Tibial artery (tissue), 4 donors: Measurements from ENCODE around the gene RPL28.

ENCODE experiments used
- DNase-seq, 2 donors: peaks; one replicate each; pipeline ENCODE4 v3.0.0-alpha.2; 2019
- H3K27ac ChIP-seq, 2 donors: fragments of 200-600 bp; sonication (generic) in 1 of 2; 1 replicate in 1 of 2; 2 replicates in 1 of 2; pipeline ENCODE4 v1.5.1; 2018 to 2019; ENCODE audit warnings: mild to moderate bottlenecking in 1 of 2
- H3K27me3 ChIP-seq, 2 donors: fragments of 200-600 bp; sonication (generic) in 1 of 2; one replicate each; pipeline versions ENCODE4 v1.5.1 to v1.6.0; 2016 to 2019
- H3K36me3 ChIP-seq, 3 donors: fragments of 200-600 bp; sonication (generic) in 2 of 3; one replicate each; pipeline ENCODE4 v1.5.1; 2016 to 2019; ENCODE audit warnings: mild to moderate bottlenecking in 2 of 3
- H3K4me1 ChIP-seq, 4 donors: fragments of 200-600 bp; sonication (generic) in 2 of 4; 1 replicate in 3 of 4; 2 replicates in 1 of 4; pipeline ENCODE4 v1.5.1; 2016 to 2019
- H3K4me3 ChIP-seq, 2 donors: fragments of 200-600 bp; sonication (generic) in 1 of 2; 1 replicate in 1 of 2; 2 replicates in 1 of 2; pipeline ENCODE4 v1.5.1; 2018 to 2019; ENCODE audit warnings: mild to moderate bottlenecking in 2 of 2
- H3K9me3 ChIP-seq, 3 donors: fragments of 200-600 bp; sonication (generic) in 1 of 3; one replicate each; pipeline ENCODE4 v1.5.1; 2016 to 2019
- intact Hi-C: fragments of 100-400 bp; cut with DNase I; formaldehyde crosslinking; loops from one replicate; pipeline ENCODE4 v1.15.0; 2023; ENCODE audit warnings: low total_unique reads
- TF ChIP-seq, protein P1 (sequence below), 2 experiments: fragments of 200-600 bp in 1 of 2; fragments of 450-650 bp in 1 of 2; IDR thresholded peaks; one replicate each; pipeline ENCODE4 v1.5.1; 2017 to 2019; ENCODE audit warnings: antibody characterized with exemption in 2 of 2, mild to moderate bottlenecking in 1 of 2, moderate library complexity in 1 of 2

Gene RPL28

GRCh38 chr19:55385724-55386492 lies at the start of gene RPL28:
Gene RPL28 (plus strand): TSS chr19:55385932. CDS start chr19:55386358, 426 bp downstream.
- H3K27me3 ChIP-seq, result no peaks in the 10 kb centered on the region
- peaks cover 0 to 59% (median 47%) of the 10 kb centered on the region in 4 donors for H3K4me1 ChIP-seq
- peak; percentile 96 to 99 for DNase-seq
- H3K4me3 ChIP-seq, result peak within 1 kb of the TSS; percentile 78 to 93
- no peaks in the 10 kb centered on the region for H3K9me3 ChIP-seq
- intact Hi-C loops, result loop anchor here (2.0 kb wide), 1 partner anchor 47 kb away; the partner anchor contains the start of gene KMT5C
- H3K36me3 ChIP-seq, result peaks cover 4 to 40% (median 32%) of the 10 kb centered on the region in 3 donors
- TF ChIP-seq, protein P1, sequence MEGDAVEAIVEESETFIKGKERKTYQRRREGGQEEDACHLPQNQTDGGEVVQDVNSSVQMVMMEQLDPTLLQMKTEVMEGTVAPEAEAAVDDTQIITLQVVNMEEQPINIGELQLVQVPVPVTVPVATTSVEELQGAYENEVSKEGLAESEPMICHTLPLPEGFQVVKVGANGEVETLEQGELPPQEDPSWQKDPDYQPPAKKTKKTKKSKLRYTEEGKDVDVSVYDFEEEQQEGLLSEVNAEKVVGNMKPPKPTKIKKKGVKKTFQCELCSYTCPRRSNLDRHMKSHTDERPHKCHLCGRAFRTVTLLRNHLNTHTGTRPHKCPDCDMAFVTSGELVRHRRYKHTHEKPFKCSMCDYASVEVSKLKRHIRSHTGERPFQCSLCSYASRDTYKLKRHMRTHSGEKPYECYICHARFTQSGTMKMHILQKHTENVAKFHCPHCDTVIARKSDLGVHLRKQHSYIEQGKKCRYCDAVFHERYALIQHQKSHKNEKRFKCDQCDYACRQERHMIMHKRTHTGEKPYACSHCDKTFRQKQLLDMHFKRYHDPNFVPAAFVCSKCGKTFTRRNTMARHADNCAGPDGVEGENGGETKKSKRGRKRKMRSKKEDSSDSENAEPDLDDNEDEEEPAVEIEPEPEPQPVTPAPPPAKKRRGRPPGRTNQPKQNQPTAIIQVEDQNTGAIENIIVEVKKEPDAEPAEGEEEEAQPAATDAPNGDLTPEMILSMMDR (IDR thresholded peaks at IDR 0.05), result no peak
- peak within 1 kb of the TSS; percentile 85 to 94 for H3K27ac ChIP-seq

DNA sequence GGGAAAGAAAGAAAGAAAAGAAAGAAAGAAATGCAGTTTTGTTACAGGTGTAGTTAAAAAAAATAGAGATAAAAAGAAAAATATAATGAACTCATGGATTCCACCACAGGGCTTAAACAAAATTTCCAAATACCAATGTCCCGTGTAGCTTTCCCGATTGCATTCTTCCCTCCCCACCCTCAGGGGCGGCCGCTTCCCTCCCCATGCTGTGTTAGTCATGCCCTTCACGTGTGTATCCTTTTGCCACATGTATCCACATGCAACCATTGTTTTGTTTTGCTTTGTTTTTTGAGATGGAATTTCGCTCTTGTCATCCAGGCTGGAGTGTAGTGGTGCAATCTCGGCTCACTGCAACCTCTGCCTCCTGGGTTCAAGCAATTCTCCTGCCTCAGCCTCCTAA lies 49.6 kb upstream of the RPL28 start:
- no peak for DNase-seq
- Histone ChIP-seq H3K27me3 (peaks cover 0 to 31% of the 10 kb centered on the region in 2 donors), H3K9me3 (no peaks in the 10 kb centered on the region), H3K4me3 (no peak overlapping the region), H3K27ac (no peak overlapping the region), H3K36me3 (no peaks in the 10 kb centered on the region), H3K4me1 (peaks cover 0 to 18% (median 17%) of the 10 kb centered on the region in 4 donors)
- intact Hi-C loops, result no loop called here
- TF ChIP-seq, protein P1 (IDR thresholded peaks at IDR 0.05), result no peak

DNA sequence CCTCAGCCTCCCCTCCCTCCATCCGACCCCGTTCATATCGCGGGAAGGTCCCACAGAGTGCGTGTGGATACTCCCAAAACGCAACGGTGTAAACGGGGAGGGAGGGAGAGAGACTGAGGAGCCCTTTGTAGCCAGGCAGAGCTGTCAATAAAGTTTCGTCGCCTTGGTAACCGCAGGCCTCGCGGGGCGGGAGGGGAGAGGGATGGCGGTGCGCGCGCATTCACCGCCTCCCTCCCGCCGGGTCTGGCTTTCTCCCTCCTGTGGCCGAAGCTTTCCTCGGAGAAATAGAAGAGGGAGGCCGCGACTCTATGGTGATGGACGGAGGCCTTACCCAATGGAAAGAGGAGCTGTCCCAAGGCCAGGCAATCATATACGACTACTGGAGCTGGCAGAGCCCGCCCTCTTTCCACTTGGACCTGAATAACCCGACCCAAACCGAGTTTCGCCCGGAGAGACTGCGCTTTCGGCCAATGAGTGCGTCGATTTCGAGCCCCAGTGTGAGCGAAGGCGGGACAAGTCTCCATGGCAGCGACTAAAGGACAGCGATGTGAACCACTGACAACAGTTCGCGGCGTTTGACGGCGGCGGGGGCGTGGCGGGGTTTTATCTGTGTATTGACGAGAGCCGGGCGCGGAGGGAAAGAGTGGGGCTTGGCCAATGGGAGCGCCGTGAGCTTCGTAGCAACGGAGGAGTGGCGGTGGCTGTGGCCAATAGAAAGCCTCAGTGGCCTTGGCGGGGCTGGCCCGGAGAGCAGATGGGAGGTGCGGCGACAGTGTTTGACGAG lies 46.4 kb upstream of the RPL28 start, which contains the start of gene KMT5C:
Gene KMT5C (plus strand): TSS at position 772 of the 784 bp plus-strand sequence. CDS start 2,061 bp downstream, outside the sequence.
- Histone ChIP-seq H3K27ac (peak within 1 kb of the TSS; percentile 89), H3K9me3 (no peaks in the 10 kb centered on the region), H3K4me1 (peaks cover 0 to 23% (median 21%) of the 10 kb centered on the region in 4 donors), H3K4me3 (peak within 1 kb of the TSS; percentile 75 to 77), H3K27me3 (peaks cover 0 to 14% of the 10 kb centered on the region in 2 donors), H3K36me3 (peaks cover 8 to 22% (median 18%) of the 10 kb centered on the region in 3 donors)
- peak; percentile 100 for DNase-seq
- TF ChIP-seq, protein P1 (IDR thresholded peaks at IDR 0.05), result peak; percentile 49 to 59
- intact Hi-C loops, result loop anchor here (2.0 kb wide), 1 partner anchor 46 kb away; the partner anchor contains the start of genes RPL28 and TMEM238

GRCh38 chr19:55339889-55340783 lies 45.6 kb upstream of the RPL28 start:
- intact Hi-C loops, result loop anchor here (2.0 to 5.0 kb wide), 2 partner anchors 38 to 45 kb away; partner anchors contain the start of genes RPL28 and TMEM238
- Histone ChIP-seq H3K4me1 (peaks cover 0 to 23% (median 21%) of the 10 kb centered on the region in 4 donors), H3K9me3 (no peaks in the 10 kb centered on the region), H3K27ac (peak overlapping the region; percentile 89), H3K36me3 (peaks cover 8 to 30% (median 18%) of the 10 kb centered on the region in 3 donors), H3K27me3 (peaks cover 0 to 8% of the 10 kb centered on the region in 2 donors), H3K4me3 (peak overlapping the region; percentile 75 to 77)
- no peak for DNase-seq
- TF ChIP-seq, protein P1 (IDR thresholded peaks at IDR 0.05), result no peak
